Esophagus squamous epithelium (tissue), 4 donors: Measurements from ENCODE around the gene ZNF669.

Source experiments
- CTCF ChIP-seq, 6 experiments: fragments of 450-650 bp in 4 of 6; fragments of 200-600 bp in 2 of 6; sonication (generic) in 2 of 6; IDR thresholded peaks; one replicate each; pipeline ENCODE4 v1.5.1; 2016 to 2019; ENCODE audit warnings: antibody characterized with exemption in 6 of 6, mild to moderate bottlenecking in 4 of 6, moderate library complexity in 4 of 6
- POLR2A ChIP-seq, 4 donors: fragments of 450-650 bp; IDR thresholded peaks; one replicate each; pipeline ENCODE4 v1.6.1; 2017; ENCODE audit warnings: antibody characterized with exemption in 4 of 4, mild to moderate bottlenecking in 4 of 4, moderate library complexity in 3 of 4

- no peak for TF ChIP-seq CTCF (IDR thresholded peaks at IDR 0.05)
- TF ChIP-seq POLR2A (IDR thresholded peaks at IDR 0.05), result no peak
Observed at GRCh38 chr1:247096112-247096511, 8.0 kb downstream of the ZNF669 start.
